Activated CD4-positive, alpha-beta T cell treated with anti-CD3 and anti-CD28 coated beads, Interleukin-2, amount 50 U/mL, for 1 hour (primary cell): Measurements from ENCODE around the gene AGTPBP1.

Source experiments
- DNase-seq: peaks from one replicate; pipeline ENCODE4 v3.0.0-alpha.2; 2020

AGTPBP1 gene

GRCh38 chr9:85716031-85716877 is 25.5 kb downstream of the AGTPBP1 start:
- no peak for DNase-seq

GRCh38 chr9:85715587-85715986 is 26.2 kb downstream of the AGTPBP1 start:
- DNase-seq: no peak

GRCh38 chr9:85713897-85714296 is 27.9 kb downstream of the AGTPBP1 start:
- no peak for DNase-seq

DNA sequence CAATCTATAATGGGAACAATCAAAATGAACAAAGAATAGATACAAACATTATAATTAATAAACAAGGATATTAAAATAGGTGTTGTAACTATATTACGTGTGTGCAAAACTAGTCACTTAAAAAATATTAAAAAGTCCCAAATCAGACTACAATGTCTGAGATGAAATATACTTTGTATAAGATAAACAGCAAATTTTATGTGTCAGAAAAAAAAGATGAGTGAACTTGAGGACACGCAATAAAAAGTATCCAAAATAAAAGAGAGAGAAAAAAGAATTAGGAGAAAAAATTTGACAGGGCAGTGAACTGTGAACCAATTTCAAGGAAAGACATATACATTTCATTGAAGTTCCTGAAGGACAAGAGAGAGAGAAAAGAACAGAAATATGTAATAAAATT is 37.0 kb downstream of the AGTPBP1 start:
- DNase-seq: no peak

DNA sequence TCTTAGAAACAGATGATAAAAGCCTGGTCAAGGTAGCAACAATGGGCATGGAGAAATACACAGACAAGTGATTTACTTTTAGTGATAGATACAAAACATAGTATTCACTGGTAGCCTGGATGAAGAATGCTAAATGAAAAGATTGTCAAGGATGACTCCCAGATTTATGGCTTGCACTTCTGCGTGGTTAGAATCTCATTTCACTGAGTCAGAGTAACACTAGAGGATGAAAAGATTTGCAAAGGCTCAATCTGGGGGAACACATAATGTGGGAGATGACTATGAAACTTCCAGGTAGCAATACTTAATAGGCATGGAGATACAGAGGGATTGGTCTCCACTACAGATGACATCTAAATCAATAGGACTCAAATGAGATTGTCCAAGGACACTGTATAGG is 38.4 kb downstream of the AGTPBP1 start:
- no peak for DNase-seq

GRCh38 chr9:85702726-85703289 is 38.9 kb downstream of the AGTPBP1 start:
- no peak for DNase-seq

DNA sequence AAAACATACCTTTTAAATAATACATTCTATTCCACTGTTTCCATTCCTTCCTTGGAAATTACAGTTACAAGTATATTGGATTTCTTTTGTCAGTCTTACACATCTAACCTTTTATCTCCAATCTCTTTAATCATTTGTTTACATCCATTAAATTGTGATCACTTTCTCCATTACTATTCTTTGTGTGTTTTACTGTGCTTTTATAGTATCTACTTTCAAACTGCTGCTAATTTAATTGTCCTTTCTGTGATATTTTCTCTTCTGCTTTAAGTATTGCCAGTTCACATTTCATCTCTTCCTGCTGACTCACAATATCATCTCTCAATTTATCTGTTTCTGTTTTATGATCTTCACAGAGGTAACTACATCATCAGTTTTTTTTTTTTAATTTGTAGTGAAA is 39.6 kb downstream of the AGTPBP1 start:
- no peak for DNase-seq

GRCh38 chr9:85700330-85700729 is 41.4 kb downstream of the AGTPBP1 start:
- no peak for DNase-seq

DNA sequence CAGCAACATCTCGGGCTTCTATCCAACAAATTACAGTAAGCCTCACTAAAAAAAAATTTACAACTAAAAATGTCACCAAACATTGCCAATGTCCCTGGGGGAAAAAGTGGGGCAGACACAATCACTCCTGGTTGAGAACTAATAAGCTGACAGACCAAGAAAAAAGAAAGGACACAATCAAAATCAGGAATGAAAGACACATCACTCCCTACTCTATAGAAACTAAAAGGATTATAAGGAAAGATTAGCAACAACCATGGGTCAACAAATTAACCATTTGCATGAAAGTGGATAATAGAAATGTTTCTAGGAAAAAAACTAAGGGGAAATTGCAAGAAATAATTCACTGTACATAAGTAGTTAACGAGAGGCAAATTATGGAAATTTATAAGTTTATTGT is 53.4 kb downstream of the AGTPBP1 start:
- no peak for DNase-seq

GRCh38 chr9:85685081-85685480 is 56.7 kb downstream of the AGTPBP1 start:
- DNase-seq: no peak

DNA sequence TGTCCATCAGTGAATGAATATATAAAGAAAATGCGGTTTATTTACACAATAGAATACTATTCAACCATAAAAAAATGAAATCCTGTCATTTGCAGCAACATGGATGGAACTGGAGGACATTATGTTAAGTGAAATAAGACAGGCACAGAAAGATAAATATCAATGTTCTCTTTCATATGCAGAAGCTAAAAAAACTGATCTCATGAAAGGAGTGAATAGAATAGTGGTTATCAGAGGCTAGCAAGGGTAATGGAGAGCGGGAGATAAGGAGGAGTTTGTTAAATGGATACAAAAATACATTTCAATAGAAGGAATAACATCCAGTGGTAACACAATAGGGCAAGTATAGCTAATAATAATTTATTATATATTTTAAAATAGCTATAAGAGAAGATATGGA is 65.0 kb downstream of the AGTPBP1 start:
- no peak for DNase-seq

GRCh38 chr9:85667374-85667773 is 74.4 kb downstream of the AGTPBP1 start:
- DNase-seq: no peak

- DNase-seq: no peak
Measured at GRCh38 chr9:85666086-85666485, 75.7 kb downstream of the AGTPBP1 start.

DNA sequence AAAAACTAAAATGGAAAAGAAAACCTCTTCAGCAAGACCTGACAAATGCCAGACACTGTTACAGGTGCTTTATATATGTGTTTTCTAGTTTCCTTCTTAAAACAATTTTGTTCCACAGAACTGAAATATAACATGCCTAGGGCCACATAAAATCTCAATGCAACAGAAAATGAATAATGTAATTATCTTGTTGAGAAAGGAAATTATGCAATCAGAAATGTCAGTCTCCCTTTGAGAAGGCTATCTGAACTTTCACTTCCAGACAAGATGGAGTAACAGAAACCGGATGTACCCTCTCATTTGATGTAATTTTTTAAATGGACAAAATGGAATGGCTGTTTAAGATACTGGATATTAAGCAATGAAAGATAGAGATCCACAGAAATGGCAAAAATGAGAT is 79.2 kb downstream of the AGTPBP1 start:
- DNase-seq: no peak

GRCh38 chr9:85658716-85659115 is 83.0 kb downstream of the AGTPBP1 start:
- no peak for DNase-seq

GRCh38 chr9:85653153-85653552 is 88.6 kb downstream of the AGTPBP1 start:
- DNase-seq: no peak

- no peak for DNase-seq
Measured at GRCh38 chr9:85647571-85647970, 94.2 kb downstream of the AGTPBP1 start.

- no peak for DNase-seq
Measured at GRCh38 chr9:85645909-85646627, 95.7 kb downstream of the AGTPBP1 start.

GRCh38 chr9:85640425-85640824 is 101.3 kb downstream of the AGTPBP1 start:
- DNase-seq: no peak

- no peak for DNase-seq
Measured at GRCh38 chr9:85639675-85640186, 102.0 kb downstream of the AGTPBP1 start.

DNA sequence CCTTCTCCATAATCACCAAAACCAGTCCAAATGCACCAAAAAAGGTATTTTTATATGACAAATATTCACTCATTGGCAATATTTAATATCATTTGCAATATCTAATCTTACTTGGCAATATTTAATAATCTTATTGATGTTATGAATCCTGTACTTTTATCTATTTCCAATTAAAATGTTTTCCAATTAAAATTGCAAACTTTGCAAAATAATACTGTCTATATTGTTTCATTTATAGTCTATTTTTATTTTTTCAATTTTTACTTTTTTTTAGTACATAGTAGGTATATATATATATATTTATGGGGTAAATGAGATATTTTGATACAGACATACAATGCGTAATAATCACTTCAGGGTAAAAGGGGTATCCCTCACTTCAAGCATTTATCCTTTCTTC is 109.9 kb downstream of the AGTPBP1 start:
- no peak for DNase-seq

DNA sequence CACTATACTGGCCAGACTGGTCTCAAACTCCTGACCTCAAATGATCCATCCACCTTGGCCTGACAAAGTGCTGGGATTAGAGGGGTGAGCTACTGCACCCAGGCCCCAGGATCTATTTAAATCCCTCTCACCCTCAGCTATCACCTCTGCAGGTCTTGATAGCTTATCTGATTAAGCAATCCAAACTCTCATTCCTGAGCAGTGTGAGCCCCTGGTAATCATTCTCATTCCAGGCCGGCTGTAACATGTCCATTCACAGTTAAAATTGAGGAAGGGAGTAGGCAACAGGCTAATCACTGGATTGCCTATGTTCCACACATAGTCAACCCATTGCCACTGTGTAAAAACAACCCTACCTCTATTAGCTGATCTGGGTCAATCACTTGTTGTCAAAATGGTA is 111.1 kb downstream of the AGTPBP1 start:
- no peak for DNase-seq

GRCh38 chr9:85617141-85617670 is 124.5 kb downstream of the AGTPBP1 start:
- no peak for DNase-seq

GRCh38 chr9:85615792-85616191 is 126.0 kb downstream of the AGTPBP1 start:
- DNase-seq: no peak
